ENCODE data around the gene LRMDA. TPM values are rescaled to one million over a fixed set of nuclear protein-coding genes. Genes with fewer than 3 reads are reported as not detected.

Gene LRMDA
- total and polyA plus RNA-seq, 2 of the 8 experiments (the other 6 are each of a cell fraction or from before 2014, with no cell fraction given), result 0.86 to 2.8 TPM

- Histone ChIP-seq H2BK20ac (ENCODE audit: low read length) (no peak overlapping the region), H3K23ac (ENCODE audit: insufficient read length) (no peak overlapping the region), H2AFZ (ENCODE audit: low read length) (no peak overlapping the region; the same call in 1 of the 2 replicates), H3K27ac (ENCODE audit: low read depth, low read length) (no peak overlapping the region), H3K23me2 (ENCODE audit: low read depth, low read length) (no peaks in the 10 kb centered on the region), H3K4me3 (ENCODE audit: extremely low read depth in 1 of 4, insufficient read depth in 2 of 4, low read depth in 3 of 4, low read length in 4 of 4) (no peak overlapping the region), H3K79me2 (ENCODE audit: control insufficient read depth in 1 of 2, insufficient read depth in 2 of 2, low read length in 2 of 2) (no peaks in the 10 kb centered on the region), H3K56ac (replicated peaks; ENCODE audit: insufficient read length, low read depth, low read length) (no peak overlapping the region), H4K8ac (ENCODE audit: extremely low read depth, insufficient read depth, low read length) (no peak overlapping the region), H3K4ac (replicated peaks; ENCODE audit: insufficient read length, low read depth, low read length) (no peak overlapping the region), H2BK12ac (ENCODE audit: low read depth, low read length) (no peak overlapping the region), H3K4me2 (ENCODE audit: insufficient read depth in 1 of 2, low read depth in 2 of 2, low read length in 2 of 2) (no peak overlapping the region), H3K18ac (ENCODE audit: extremely low read depth, low read length) (0 out of 2 replicates have a peak overlapping the region, but pooled peaks have one; percentile 21), H2BK5ac (ENCODE audit: low read depth, low read length) (no peak overlapping the region), H3K14ac (ENCODE audit: insufficient read length) (no peak overlapping the region), H3K9ac (replicated peaks in 1 of 4; ENCODE audit: extremely low read depth in 1 of 4, low read depth in 3 of 4, low read length in 3 of 4) (no peak overlapping the region), H4K5ac (ENCODE audit: insufficient read length, low read depth, low read length) (no peak overlapping the region), H3K27me3 (replicated peaks in 1 of 4; ENCODE audit: control insufficient read depth in 3 of 4, extremely low read depth in 1 of 4, insufficient read depth in 3 of 4, low read length in 3 of 4) (no peaks in the 10 kb centered on the region), H3K36me3 (ENCODE audit: control insufficient read depth in 2 of 4, insufficient read depth in 4 of 4, low read length in 3 of 4) (no peaks in the 10 kb centered on the region), H4K91ac (replicated peaks; ENCODE audit: insufficient read length, low read length) (no peak overlapping the region), H3K9me3 (ENCODE audit: insufficient read depth in 2 of 2, low read depth in 1 of 2, low read length in 1 of 2) (no peaks in the 10 kb centered on the region), H2AK5ac (ENCODE audit: low read depth, low read length) (no peak overlapping the region), H2BK15ac (ENCODE audit: low read length) (no peak overlapping the region), H3K79me1 (ENCODE audit: low read depth, low read length) (no peaks in the 10 kb centered on the region), H3K4me1 (replicated peaks in 1 of 4; ENCODE audit: control insufficient read depth in 3 of 4, insufficient read depth in 4 of 4, low read length in 3 of 4) (no peaks in the 10 kb centered on the region), H2BK120ac (replicated peaks; ENCODE audit: low read depth, low read length) (no peak overlapping the region), H4K20me1 (replicated peaks in 1 of 2; ENCODE audit: control insufficient read depth in 1 of 2, insufficient read depth in 2 of 2, low read length in 2 of 2) (no peaks in the 10 kb centered on the region)
- no peak for FAIRE-seq
- ChIA-PET CTCF (ENCODE audit: partially characterized antibody) (interaction anchor here (0.8 kb wide), 1 partner anchor 97 kb away, joined by 3 read pairs; no protein-coding TSS in a partner anchor), POLR2A (ENCODE audit: partially characterized antibody) (no interaction called here)
- TF ChIP-seq USF2 (IDR thresholded peaks at IDR 0.05; ENCODE audit: low read length) (no peak), CEBPB (IDR thresholded peaks at IDR 0.05; ENCODE audit: low read depth, low read length) (no peak), JUND (IDR thresholded peaks at IDR 0.05; ENCODE audit: low read length) (no peak)
- 83% methylated on average over 11 of the region's 11 CpGs; no CpG with 5 or more reads in 1 of the 2 experiments for WGBS, 2 experiments (ENCODE audit: extremely low coverage in 1 of 2, insufficient coverage in 1 of 2, insufficient read length in 1 of 2, insufficient replicate concordance in 2 of 2, low coverage in 1 of 2, low lambda C conversion rate in 2 of 2, missing lambda C conversion rate in 1 of 2)
- no peak for DNase-seq (ENCODE audit: low read depth in 1 of 2, low spot score in 2 of 2)
Measured at GRCh38 chr10:76133597-76134255, 702.3 kb downstream of the LRMDA start.
